ENCODE data around the gene RHBDL1. TPM values are rescaled to one million over a fixed set of nuclear protein-coding genes. Genes with fewer than 3 reads are reported as not detected.

The RHBDL1 gene
- polyA plus RNA-seq (2013, experiment 1 of 2), result 0.60 TPM
- 1.1 TPM for polyA plus RNA-seq (2013, experiment 2 of 2)

DNA sequence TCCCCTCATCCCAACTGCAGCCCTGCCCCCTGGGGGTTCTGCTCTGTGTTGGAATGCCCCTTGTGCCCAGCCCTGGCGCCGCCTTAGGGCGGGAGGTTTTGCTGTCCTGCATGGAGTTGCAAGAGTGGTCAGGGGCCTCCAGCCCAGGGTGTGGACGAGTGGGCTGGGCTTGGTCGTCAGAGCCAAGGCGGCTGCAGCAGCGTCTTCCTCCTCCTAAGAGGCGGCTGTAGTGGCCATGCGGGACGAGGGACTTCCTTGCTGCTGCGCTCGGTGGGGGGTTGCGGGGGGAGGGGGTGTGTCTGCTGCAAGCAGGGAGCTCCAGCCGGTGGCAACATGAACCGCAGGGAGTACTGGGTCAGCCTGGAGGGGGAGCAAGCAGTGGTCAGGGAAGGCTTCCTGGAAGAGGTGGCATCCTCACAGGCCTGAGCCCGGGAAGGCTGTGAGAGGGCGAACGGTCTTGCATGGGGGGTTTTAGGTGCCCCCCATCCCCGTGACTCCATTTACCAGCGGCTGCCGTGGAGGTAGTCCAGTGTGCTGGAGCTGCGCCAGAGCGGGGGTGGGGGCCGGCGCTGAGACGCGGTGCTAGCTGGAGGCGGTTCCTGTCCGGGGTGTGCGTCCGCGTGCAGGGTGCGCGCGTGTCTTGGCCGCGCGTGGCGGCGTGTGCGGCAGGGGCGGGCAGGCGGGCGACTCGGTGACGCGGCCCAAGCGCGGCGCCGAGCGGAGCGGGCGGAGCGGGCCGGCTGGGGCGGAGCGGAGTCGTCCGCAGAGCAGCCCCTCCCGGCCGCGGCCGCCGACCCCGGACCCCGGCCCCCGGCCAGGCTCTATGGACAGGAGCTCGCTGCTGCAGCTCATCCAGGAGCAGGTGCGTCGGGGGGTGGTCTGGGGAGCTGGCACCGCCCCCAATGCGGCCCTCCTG is at the start of gene RHBDL1:
Gene RHBDL1, plus strand, starts transcription at position 704 of the 916 bp plus-strand sequence. Its CDS starts 120 bp downstream, at position 824.
- Histone ChIP-seq H3K27me3 (ENCODE audit: insufficient read depth, low read length) (peaks cover 5% of the 10 kb centered on the region; the same call in 1 of the 2 replicates), H3K36me3 (ENCODE audit: insufficient read depth, low read length) (peaks cover 40% of the 10 kb centered on the region), H3K9me3 (ENCODE audit: insufficient read depth, low read depth, low read length) (no peaks in the 10 kb centered on the region), H3K4me1 (ENCODE audit: insufficient read depth, low read length) (peaks cover 6% of the 10 kb centered on the region; the same call in 1 of the 2 replicates), H3K9ac (ENCODE audit: low read depth, low read length) (peak within 1 kb of the TSS; percentile 66; the same call in 1 of the 2 replicates), H3K27ac (ENCODE audit: low read depth, low read length) (peak within 1 kb of the TSS; percentile 35; the same call in 1 of the 2 replicates), H3K4me3 (ENCODE audit: low read length) (peak within 1 kb of the TSS; percentile 61)
- 4% methylated on average over 73 of the region's 73 CpGs for WGBS

DNA sequence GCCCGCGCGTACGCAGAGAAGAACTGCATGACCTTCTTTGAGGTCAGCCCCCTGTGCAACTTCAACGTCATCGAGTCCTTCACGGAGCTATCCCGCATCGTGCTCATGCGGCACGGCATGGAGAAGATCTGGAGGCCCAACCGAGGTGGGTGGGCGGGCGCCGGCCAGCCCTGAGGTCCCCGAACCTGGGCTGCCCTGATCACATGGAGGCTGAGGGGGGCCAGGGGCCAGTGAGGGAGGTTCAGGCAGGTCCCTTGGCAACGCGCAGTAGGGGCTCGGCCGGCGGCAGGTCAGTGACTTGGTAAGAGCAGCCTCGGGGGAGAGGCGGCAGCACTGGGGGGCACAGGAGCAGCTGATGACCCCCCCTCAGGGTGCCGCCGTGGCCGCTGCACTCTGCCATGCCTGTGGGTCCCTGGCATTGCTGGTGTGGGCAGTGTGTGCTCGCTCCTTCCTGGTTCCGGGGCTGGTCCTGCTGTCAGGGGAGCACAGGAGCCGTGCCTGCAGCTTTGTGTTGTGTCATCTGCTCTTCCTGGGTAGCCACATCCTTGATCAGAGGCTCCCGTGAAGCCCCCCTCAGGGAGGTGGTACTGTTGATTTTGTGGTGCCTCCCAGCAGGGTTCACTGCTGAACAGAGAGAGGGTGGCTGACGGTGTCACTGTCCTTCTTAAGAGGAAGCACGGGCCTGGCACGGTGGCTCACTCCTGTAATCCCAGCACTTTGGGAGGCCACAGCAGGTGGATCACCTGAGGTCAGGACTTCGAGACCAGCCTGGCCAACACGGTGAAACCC is 49.3 kb upstream of the RHBDL1 start:
- H3K4me1 ChIP-seq (ENCODE audit: insufficient read depth, low read length), result peaks cover 15% of the 10 kb centered on the region
- no peak overlapping the region for H3K9ac ChIP-seq (ENCODE audit: low read depth, low read length)
- H3K9me3 ChIP-seq (ENCODE audit: insufficient read depth, low read depth, low read length), result no peaks in the 10 kb centered on the region
- no peak overlapping the region for H3K27ac ChIP-seq (ENCODE audit: low read depth, low read length)
- H3K27me3 ChIP-seq (ENCODE audit: insufficient read depth, low read length), result no peaks in the 10 kb centered on the region
- WGBS, result 95% methylated on average over 35 of the region's 35 CpGs
- H3K4me3 ChIP-seq (ENCODE audit: low read length), result no peak overlapping the region
- H3K36me3 ChIP-seq (ENCODE audit: insufficient read depth, low read length), result peaks cover 8% of the 10 kb centered on the region; the same call in 1 of the 2 replicates

GRCh38 chr16:626787-627453 is 48.6 kb upstream of the RHBDL1 start:
- WGBS, result 88% methylated on average over 29 of the region's 29 CpGs
- H3K9ac ChIP-seq (ENCODE audit: low read depth, low read length), result no peak overlapping the region
- H3K9me3 ChIP-seq (ENCODE audit: insufficient read depth, low read depth, low read length), result no peaks in the 10 kb centered on the region
- peaks cover 15% of the 10 kb centered on the region for H3K4me1 ChIP-seq (ENCODE audit: insufficient read depth, low read length)
- no peaks in the 10 kb centered on the region for H3K27me3 ChIP-seq (ENCODE audit: insufficient read depth, low read length)
- H3K27ac ChIP-seq (ENCODE audit: low read depth, low read length), result no peak overlapping the region
- peaks cover 8% of the 10 kb centered on the region; the same call in 1 of the 2 replicates for H3K36me3 ChIP-seq (ENCODE audit: insufficient read depth, low read length)
- H3K4me3 ChIP-seq (ENCODE audit: low read length), result no peak overlapping the region

- WGBS, result 89% methylated on average over 50 of the region's 50 CpGs
- no peaks in the 10 kb centered on the region for H3K27me3 ChIP-seq (ENCODE audit: insufficient read depth, low read length)
- no peak overlapping the region for H3K9ac ChIP-seq (ENCODE audit: low read depth, low read length)
- H3K4me3 ChIP-seq (ENCODE audit: low read length), result no peak overlapping the region
- no peak overlapping the region for H3K27ac ChIP-seq (ENCODE audit: low read depth, low read length)
- H3K9me3 ChIP-seq (ENCODE audit: insufficient read depth, low read depth, low read length), result no peaks in the 10 kb centered on the region
- H3K4me1 ChIP-seq (ENCODE audit: insufficient read depth, low read length), result peaks cover 15% of the 10 kb centered on the region
- peaks cover 8% of the 10 kb centered on the region; the same call in 1 of the 2 replicates for H3K36me3 ChIP-seq (ENCODE audit: insufficient read depth, low read length)
Observed at GRCh38 chr16:627454-628239, 47.8 kb upstream of the RHBDL1 start.

- WGBS, result 92% methylated on average over 33 of the region's 33 CpGs
- no peak overlapping the region for H3K9ac ChIP-seq (ENCODE audit: low read depth, low read length)
- H3K27ac ChIP-seq (ENCODE audit: low read depth, low read length), result no peak overlapping the region
- no peaks in the 10 kb centered on the region for H3K27me3 ChIP-seq (ENCODE audit: insufficient read depth, low read length)
- peaks cover 8% of the 10 kb centered on the region; the same call in 1 of the 2 replicates for H3K36me3 ChIP-seq (ENCODE audit: insufficient read depth, low read length)
- H3K9me3 ChIP-seq (ENCODE audit: insufficient read depth, low read depth, low read length), result no peaks in the 10 kb centered on the region
- no peak overlapping the region for H3K4me3 ChIP-seq (ENCODE audit: low read length)
- peaks cover 15% of the 10 kb centered on the region for H3K4me1 ChIP-seq (ENCODE audit: insufficient read depth, low read length)
Observed at GRCh38 chr16:628321-629061, 47.0 kb upstream of the RHBDL1 start.

DNA sequence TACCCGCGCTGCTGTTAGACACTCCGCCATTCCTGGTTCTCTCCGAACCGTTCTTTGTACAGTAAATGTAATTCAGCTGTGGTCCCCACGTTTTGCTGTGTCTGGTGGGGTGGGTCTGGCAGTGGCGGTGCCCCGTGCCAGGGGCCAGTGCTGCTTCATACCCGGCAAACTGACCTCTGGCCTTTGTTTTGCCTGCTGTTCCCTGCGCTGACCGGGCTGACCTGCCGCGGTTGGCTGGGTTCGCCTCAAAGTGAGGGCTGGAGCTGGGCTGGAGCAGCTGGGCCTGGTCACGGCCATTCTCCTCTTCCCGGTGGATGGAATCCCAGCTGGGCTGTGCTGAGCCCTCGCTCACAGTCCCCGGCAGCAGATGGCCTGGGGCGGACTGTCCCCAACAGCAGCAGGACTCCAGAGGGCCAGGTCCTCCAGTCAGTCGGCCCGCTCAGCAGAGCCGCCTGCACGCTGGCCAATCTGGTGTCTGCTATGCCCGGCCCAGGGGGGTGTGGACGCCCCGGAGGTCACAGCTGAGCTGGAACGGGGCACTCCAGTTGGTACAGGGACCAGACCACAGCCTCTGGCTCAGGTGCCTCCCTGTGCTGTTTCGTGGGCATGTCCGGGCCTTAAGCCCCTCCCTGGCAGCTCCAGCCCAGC is 46.2 kb upstream of the RHBDL1 start:
- 71% methylated on average over 29 of the region's 29 CpGs for WGBS
- peak overlapping the region; percentile 33 for H3K9ac ChIP-seq (ENCODE audit: low read depth, low read length)
- H3K27ac ChIP-seq (ENCODE audit: low read depth, low read length), result peak overlapping the region; percentile 86
- no peaks in the 10 kb centered on the region for H3K9me3 ChIP-seq (ENCODE audit: insufficient read depth, low read depth, low read length)
- H3K27me3 ChIP-seq (ENCODE audit: insufficient read depth, low read length), result no peaks in the 10 kb centered on the region
- H3K4me1 ChIP-seq (ENCODE audit: insufficient read depth, low read length), result peaks cover 15% of the 10 kb centered on the region
- H3K36me3 ChIP-seq (ENCODE audit: insufficient read depth, low read length), result peaks cover 16% of the 10 kb centered on the region
- no peak overlapping the region for H3K4me3 ChIP-seq (ENCODE audit: low read length)

GRCh38 chr16:629833-630248 is 45.6 kb upstream of the RHBDL1 start:
- 40% methylated on average over 11 of the region's 11 CpGs for WGBS
- Histone ChIP-seq H3K27me3 (ENCODE audit: insufficient read depth, low read length) (no peaks in the 10 kb centered on the region), H3K9ac (ENCODE audit: low read depth, low read length) (peak overlapping the region; percentile 63), H3K36me3 (ENCODE audit: insufficient read depth, low read length) (peaks cover 18% of the 10 kb centered on the region), H3K9me3 (ENCODE audit: insufficient read depth, low read depth, low read length) (no peaks in the 10 kb centered on the region), H3K4me1 (ENCODE audit: insufficient read depth, low read length) (peaks cover 15% of the 10 kb centered on the region), H3K4me3 (ENCODE audit: low read length) (peak overlapping the region; percentile 59; the same call in 1 of the 2 replicates), H3K27ac (ENCODE audit: low read depth, low read length) (peak overlapping the region; percentile 86)

- Histone ChIP-seq H3K36me3 (ENCODE audit: insufficient read depth, low read length) (peaks cover 18% of the 10 kb centered on the region), H3K4me3 (ENCODE audit: low read length) (peak overlapping the region; percentile 59; the same call in 1 of the 2 replicates), H3K27ac (ENCODE audit: low read depth, low read length) (peak overlapping the region; percentile 86), H3K9ac (ENCODE audit: low read depth, low read length) (peak overlapping the region; percentile 63), H3K9me3 (ENCODE audit: insufficient read depth, low read depth, low read length) (no peaks in the 10 kb centered on the region), H3K4me1 (ENCODE audit: insufficient read depth, low read length) (peaks cover 15% of the 10 kb centered on the region), H3K27me3 (ENCODE audit: insufficient read depth, low read length) (no peaks in the 10 kb centered on the region)
- WGBS, result 32% methylated on average over 27 of the region's 29 CpGs
Observed at GRCh38 chr16:630249-630814, 45.1 kb upstream of the RHBDL1 start.

- Histone ChIP-seq H3K4me3 (ENCODE audit: low read length) (peak within 1 kb of the TSS; percentile 59), H3K4me1 (ENCODE audit: insufficient read depth, low read length) (peaks cover 15% of the 10 kb centered on the region), H3K9ac (ENCODE audit: low read depth, low read length) (peak within 1 kb of the TSS; percentile 72)
Observed at GRCh38 chr16:630815-631405, 44.6 kb upstream of the RHBDL1 start, which contains the start of gene WFIKKN1. TSS of gene WFIKKN1 (plus strand) at chr16:630985. CDS start at chr16:631254, 269 bp downstream.

More at GRCh38 chr16:630815-631405, 44.6 kb upstream of the RHBDL1 start, which contains the start of gene WFIKKN1:
- Histone ChIP-seq H3K27me3 (ENCODE audit: insufficient read depth, low read length) (no peaks in the 10 kb centered on the region), H3K9me3 (ENCODE audit: insufficient read depth, low read depth, low read length) (no peaks in the 10 kb centered on the region), H3K36me3 (ENCODE audit: insufficient read depth, low read length) (peaks cover 18% of the 10 kb centered on the region), H3K27ac (ENCODE audit: low read depth, low read length) (peak within 1 kb of the TSS; percentile 86)
- WGBS, result 10% methylated on average over 22 of the region's 23 CpGs

All from HUES64 (cell line).